ENCODE results near the gene PRKG1. TPM values are rescaled to one million over a fixed set of nuclear protein-coding genes. Genes with fewer than 3 reads are reported as not detected.

PRKG1 gene
- total and polyA plus RNA-seq, 2 of the 4 experiments (the other 2 are of a cell fraction) = 3.5 to 18.3 TPM

DNA sequence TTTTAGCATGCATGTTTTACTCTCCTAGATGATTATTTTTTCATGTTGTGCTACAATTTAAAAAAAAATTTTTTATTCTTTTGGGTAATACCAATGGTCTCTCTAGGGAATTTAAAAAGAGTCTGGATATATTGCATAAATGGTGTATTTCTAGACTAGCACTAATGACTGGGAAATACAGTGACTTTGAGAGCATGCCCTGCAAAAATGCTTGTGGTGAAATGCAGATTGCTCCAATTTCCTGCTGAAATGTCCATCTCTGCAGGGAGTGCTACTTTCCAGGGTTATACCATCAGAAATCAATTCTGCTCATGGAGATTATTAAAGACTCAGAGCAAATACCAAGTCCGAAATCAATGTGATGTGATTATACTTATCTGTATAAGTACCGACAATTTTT is 186.1 kb downstream of the PRKG1 start:
- H3K27ac ChIP-seq (ENCODE audit: insufficient read depth, low read length) = no peak overlapping the region
- H4K20me1 ChIP-seq (ENCODE audit: insufficient read depth, low read length) = no peaks in the 10 kb centered on the region
- H2AK9ac ChIP-seq (replicated peaks; ENCODE audit: low read depth, low read length, poor library complexity) = no peak overlapping the region
- no peak overlapping the region for H3K18ac ChIP-seq (ENCODE audit: low read depth, low read length)
- no peak overlapping the region for H2BK15ac ChIP-seq (ENCODE audit: low read depth, low read length)
- H2BK5ac ChIP-seq (ENCODE audit: low read depth, low read length, poor library complexity, severe bottlenecking) = no peak overlapping the region
- dilution Hi-C loops (cut with HindIII; ENCODE audit: low sequenced_read_pairs, unreplicated experiment) (no loop called here), intact Hi-C loops (cut with micrococcal nuclease) (no loop called here), in situ Hi-C loops (cut with MboI; ENCODE audit: low sequenced_read_pairs) (no loop called here)
- BruUV-seq (replicated peaks) = no TSS peak
- H2AK5ac ChIP-seq (ENCODE audit: low read depth, low read length) = no peak overlapping the region
- no peaks in the 10 kb centered on the region for H3K4me1 ChIP-seq (ENCODE audit: control insufficient read depth, insufficient read depth, low read length)
- no peak overlapping the region for H3K4me3 ChIP-seq (ENCODE audit: insufficient read depth, low read depth, low read length)
- H3K56ac ChIP-seq (ENCODE audit: extremely low read depth, insufficient read depth, low read length) = no peak overlapping the region
- H3K14ac ChIP-seq (replicated peaks; ENCODE audit: low read depth, low read length) = no peak overlapping the region
- no peak overlapping the region for H4K8ac ChIP-seq (ENCODE audit: low read depth in 2 of 2, low read length in 2 of 2)
- ChIA-PET CTCF (no interaction called here), POLR2A (ENCODE audit: unreplicated experiment) (no interaction called here)
- H3K9me1 ChIP-seq (ENCODE audit: insufficient read depth, low read length) = 0 out of 2 replicates have a peak, but pooled peaks cover 2% of the 10 kb centered on the region
- no peaks in the 10 kb centered on the region for H3K9me3 ChIP-seq (ENCODE audit: control insufficient read depth, insufficient read depth, low read length)
- H4K91ac ChIP-seq (ENCODE audit: insufficient read depth, low read depth, low read length) = no peak overlapping the region
- H3K9ac ChIP-seq (ENCODE audit: low read depth, low read length) = no peak overlapping the region
- DNase-seq (no peak), ATAC-seq (ENCODE audit: low read depth) (no peak)
- H3K4ac ChIP-seq (ENCODE audit: low read depth, low read length) = no peak overlapping the region
- H3K4me2 ChIP-seq (ENCODE audit: low read depth, low read length) = no peak overlapping the region
- peaks cover 11 to 15% of the 10 kb centered on the region in 2 experiments; a peak in 2 of 4 replicates for H3K79me1 ChIP-seq (ENCODE audit: low read depth in 1 of 2, low read length in 2 of 2)
- no peak overlapping the region for H4K5ac ChIP-seq (ENCODE audit: low read depth, low read length)
- H3K36me3 ChIP-seq (ENCODE audit: control insufficient read depth, insufficient read depth, low read length) = no peaks in the 10 kb centered on the region
- no peak overlapping the region for H3K23ac ChIP-seq (ENCODE audit: low read depth, low read length)
- H2AFZ ChIP-seq (replicated peaks; ENCODE audit: low read length, poor library complexity) = no peak overlapping the region
- H3K27me3 ChIP-seq (ENCODE audit: control insufficient read depth, insufficient read depth, low read length) = no peaks in the 10 kb centered on the region
- no peak overlapping the region for H2BK120ac ChIP-seq (ENCODE audit: low read depth, low read length)
- WGBS, 2 experiments (ENCODE audit: extremely low coverage in 2 of 2, insufficient read length in 1 of 2) = no CpG with 5 or more reads among the region's 2 CpGs
- no peak overlapping the region for H2BK20ac ChIP-seq (ENCODE audit: low read depth, low read length)
- TF ChIP-seq, protein P1, sequence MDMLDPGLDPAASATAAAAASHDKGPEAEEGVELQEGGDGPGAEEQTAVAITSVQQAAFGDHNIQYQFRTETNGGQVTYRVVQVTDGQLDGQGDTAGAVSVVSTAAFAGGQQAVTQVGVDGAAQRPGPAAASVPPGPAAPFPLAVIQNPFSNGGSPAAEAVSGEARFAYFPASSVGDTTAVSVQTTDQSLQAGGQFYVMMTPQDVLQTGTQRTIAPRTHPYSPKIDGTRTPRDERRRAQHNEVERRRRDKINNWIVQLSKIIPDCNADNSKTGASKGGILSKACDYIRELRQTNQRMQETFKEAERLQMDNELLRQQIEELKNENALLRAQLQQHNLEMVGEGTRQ (IDR thresholded peaks at IDR 0.05; ENCODE audit: low read depth, low read length) = no peak
- no peak for TF ChIP-seq BHLHE40 (IDR thresholded peaks at IDR 0.05; ENCODE audit: low read depth, low read length)
